GM12892 (cell line): ENCODE results near the gene MMP21.

Source experiments
- POLR2A ChIP-seq: IDR thresholded peaks from 2 replicates; pipeline ENCODE4 v1.6.1; 2011; ENCODE audit warnings: low read depth, low read length, control low read depth
- POLR2AphosphoS5 ChIP-seq: IDR thresholded peaks from 2 replicates; pipeline ENCODE4 v1.6.1; 2011; ENCODE audit warnings: low read depth, low read length, control low read depth

- TF ChIP-seq POLR2AphosphoS5 = no peak
- TF ChIP-seq POLR2A = no peak
These were observed 33.2 kb downstream of the MMP21 start for GRCh38 chr10:125742465-125742864.
